Adrenal gland (tissue), 5 donors: ENCODE results near the gene TRIM23.

Experiments
- POLR2A ChIP-seq, 2 donors: fragments of 450-650 bp; IDR thresholded peaks; one replicate each; pipeline ENCODE4 v1.6.1; 2017; ENCODE audit warnings: antibody characterized with exemption in 2 of 2, mild to moderate bottlenecking in 2 of 2, moderate library complexity in 1 of 2
- TF ChIP-seq, protein P1 (sequence below), 6 experiments: fragments of 450-650 bp in 4 of 6; fragments of 200-600 bp in 2 of 6; sonication (generic) in 1 of 6; IDR thresholded peaks; 1 replicate in 5 of 6; 2 replicates in 1 of 6; pipeline versions ENCODE4 v1.5.1 to v1.8.0; 2016 to 2021; ENCODE audit warnings: antibody characterized with exemption in 6 of 6, mild to moderate bottlenecking in 2 of 6, moderate library complexity in 1 of 6
- donor health status: DM: no; HTN: no; CAD: no.

DNA sequence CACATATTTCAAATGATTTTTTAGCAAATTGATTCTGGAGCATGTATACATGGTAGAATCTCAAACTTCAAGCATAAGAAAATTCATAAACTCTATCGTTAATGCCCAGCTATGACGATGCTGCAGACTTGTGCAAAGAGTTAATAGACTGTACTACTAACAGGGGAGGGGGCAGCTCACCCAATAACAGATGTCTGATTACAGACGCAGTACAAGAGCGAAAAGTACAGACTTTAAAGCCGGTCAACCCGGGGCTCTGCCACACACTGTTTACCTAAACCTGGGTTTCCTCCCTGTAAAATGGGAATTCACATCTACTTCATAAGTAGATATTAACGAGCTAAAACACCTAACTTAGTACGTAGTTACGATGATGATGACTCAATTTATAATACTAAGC, 651 bp downstream of the TRIM23 start:
- TF ChIP-seq, protein P1, sequence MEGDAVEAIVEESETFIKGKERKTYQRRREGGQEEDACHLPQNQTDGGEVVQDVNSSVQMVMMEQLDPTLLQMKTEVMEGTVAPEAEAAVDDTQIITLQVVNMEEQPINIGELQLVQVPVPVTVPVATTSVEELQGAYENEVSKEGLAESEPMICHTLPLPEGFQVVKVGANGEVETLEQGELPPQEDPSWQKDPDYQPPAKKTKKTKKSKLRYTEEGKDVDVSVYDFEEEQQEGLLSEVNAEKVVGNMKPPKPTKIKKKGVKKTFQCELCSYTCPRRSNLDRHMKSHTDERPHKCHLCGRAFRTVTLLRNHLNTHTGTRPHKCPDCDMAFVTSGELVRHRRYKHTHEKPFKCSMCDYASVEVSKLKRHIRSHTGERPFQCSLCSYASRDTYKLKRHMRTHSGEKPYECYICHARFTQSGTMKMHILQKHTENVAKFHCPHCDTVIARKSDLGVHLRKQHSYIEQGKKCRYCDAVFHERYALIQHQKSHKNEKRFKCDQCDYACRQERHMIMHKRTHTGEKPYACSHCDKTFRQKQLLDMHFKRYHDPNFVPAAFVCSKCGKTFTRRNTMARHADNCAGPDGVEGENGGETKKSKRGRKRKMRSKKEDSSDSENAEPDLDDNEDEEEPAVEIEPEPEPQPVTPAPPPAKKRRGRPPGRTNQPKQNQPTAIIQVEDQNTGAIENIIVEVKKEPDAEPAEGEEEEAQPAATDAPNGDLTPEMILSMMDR (IDR thresholded peaks at IDR 0.05) = no peak
- TF ChIP-seq POLR2A (IDR thresholded peaks at IDR 0.05) = no peak
